H1 (cell line): ENCODE measurements around the gene ZFP90. TPM values are rescaled to one million over a fixed set of nuclear protein-coding genes. Genes with fewer than 3 reads are reported as not detected.

ENCODE experiments used
- polyA plus RNA-seq, 7 experiments: library from polyadenylated mRNA; depleted of rRNA in 3 of 7; stranded (reverse) in 5 of 7; unstranded in 2 of 7; fragments of >200 nt in 5 of 7; fragments of 200-250 nt in 2 of 7; gene quantifications; 1 replicate in 5 of 7; 2 replicates in 1 of 7; 4 replicates in 1 of 7; pipeline versions ENCODE4 v1.2.1 to v1.2.3, GENCODE V29; 2011 to 2013; ENCODE audit warnings: missing spikeins in 2 of 7, mixed read lengths in 2 of 7
- total RNA-seq: library from RNA; stranded (reverse); fragmentation: NEBNext Ultra II Directional; extraction: Animal tissue kit (Norgen Biotek cat#: 25700); gene quantifications from 2 replicates; pipeline ENCODE4 v1.2.1, GENCODE V29; 2021
- TF ChIP-seq, protein P1 (sequence below): fragments of 300-600 bp; sonication (generic); IDR thresholded peaks from 2 replicates; pipeline ENCODE4 v1.7.1; 2012; ENCODE audit warnings: low read length, moderate library complexity, mild to moderate bottlenecking, inconsistent platforms; ENCODE audit not compliant: insufficient replicate concordance
- TF ChIP-seq, protein P2 (sequence below), 3 experiments: IDR thresholded peaks; 1 replicate in 2 of 3; 2 replicates in 1 of 3; pipeline versions ENCODE4 v1.5.1 to v1.6.1; 2011; ENCODE audit warnings: low read length in 3 of 3, mild to moderate bottlenecking in 3 of 3, inconsistent platforms in 2 of 3, low read depth in 1 of 3, moderate library complexity in 1 of 3; ENCODE audit not compliant: insufficient read depth in 1 of 3; ENCODE audit errors: control extremely low read depth in 1 of 3

ZFP90 gene
- total and polyA plus RNA-seq, 2 of the 8 experiments (the other 6 are each of a cell fraction or from before 2014, with no cell fraction given), result 10.3 to 19.1 TPM

DNA sequence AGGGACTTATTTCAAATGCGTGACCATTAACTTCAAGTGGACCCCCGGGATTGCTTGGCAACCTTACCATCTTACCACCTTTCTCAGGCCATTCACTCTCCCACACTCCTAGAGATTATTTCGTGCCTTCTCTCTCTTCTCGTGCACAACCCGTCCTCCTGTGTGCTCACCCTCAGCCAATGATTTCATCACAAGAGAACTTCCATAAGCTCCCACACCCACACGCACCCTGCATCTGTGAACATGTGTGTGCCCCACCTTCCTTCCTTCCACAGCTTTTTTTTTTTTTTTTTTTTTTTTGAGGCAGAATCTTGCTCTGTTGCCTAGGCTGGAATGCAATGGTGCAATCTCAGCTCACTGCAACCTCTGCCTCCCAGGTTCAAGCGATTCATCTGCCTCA is 78.6 kb downstream of the ZFP90 start (continued):
- TF ChIP-seq, protein P1, sequence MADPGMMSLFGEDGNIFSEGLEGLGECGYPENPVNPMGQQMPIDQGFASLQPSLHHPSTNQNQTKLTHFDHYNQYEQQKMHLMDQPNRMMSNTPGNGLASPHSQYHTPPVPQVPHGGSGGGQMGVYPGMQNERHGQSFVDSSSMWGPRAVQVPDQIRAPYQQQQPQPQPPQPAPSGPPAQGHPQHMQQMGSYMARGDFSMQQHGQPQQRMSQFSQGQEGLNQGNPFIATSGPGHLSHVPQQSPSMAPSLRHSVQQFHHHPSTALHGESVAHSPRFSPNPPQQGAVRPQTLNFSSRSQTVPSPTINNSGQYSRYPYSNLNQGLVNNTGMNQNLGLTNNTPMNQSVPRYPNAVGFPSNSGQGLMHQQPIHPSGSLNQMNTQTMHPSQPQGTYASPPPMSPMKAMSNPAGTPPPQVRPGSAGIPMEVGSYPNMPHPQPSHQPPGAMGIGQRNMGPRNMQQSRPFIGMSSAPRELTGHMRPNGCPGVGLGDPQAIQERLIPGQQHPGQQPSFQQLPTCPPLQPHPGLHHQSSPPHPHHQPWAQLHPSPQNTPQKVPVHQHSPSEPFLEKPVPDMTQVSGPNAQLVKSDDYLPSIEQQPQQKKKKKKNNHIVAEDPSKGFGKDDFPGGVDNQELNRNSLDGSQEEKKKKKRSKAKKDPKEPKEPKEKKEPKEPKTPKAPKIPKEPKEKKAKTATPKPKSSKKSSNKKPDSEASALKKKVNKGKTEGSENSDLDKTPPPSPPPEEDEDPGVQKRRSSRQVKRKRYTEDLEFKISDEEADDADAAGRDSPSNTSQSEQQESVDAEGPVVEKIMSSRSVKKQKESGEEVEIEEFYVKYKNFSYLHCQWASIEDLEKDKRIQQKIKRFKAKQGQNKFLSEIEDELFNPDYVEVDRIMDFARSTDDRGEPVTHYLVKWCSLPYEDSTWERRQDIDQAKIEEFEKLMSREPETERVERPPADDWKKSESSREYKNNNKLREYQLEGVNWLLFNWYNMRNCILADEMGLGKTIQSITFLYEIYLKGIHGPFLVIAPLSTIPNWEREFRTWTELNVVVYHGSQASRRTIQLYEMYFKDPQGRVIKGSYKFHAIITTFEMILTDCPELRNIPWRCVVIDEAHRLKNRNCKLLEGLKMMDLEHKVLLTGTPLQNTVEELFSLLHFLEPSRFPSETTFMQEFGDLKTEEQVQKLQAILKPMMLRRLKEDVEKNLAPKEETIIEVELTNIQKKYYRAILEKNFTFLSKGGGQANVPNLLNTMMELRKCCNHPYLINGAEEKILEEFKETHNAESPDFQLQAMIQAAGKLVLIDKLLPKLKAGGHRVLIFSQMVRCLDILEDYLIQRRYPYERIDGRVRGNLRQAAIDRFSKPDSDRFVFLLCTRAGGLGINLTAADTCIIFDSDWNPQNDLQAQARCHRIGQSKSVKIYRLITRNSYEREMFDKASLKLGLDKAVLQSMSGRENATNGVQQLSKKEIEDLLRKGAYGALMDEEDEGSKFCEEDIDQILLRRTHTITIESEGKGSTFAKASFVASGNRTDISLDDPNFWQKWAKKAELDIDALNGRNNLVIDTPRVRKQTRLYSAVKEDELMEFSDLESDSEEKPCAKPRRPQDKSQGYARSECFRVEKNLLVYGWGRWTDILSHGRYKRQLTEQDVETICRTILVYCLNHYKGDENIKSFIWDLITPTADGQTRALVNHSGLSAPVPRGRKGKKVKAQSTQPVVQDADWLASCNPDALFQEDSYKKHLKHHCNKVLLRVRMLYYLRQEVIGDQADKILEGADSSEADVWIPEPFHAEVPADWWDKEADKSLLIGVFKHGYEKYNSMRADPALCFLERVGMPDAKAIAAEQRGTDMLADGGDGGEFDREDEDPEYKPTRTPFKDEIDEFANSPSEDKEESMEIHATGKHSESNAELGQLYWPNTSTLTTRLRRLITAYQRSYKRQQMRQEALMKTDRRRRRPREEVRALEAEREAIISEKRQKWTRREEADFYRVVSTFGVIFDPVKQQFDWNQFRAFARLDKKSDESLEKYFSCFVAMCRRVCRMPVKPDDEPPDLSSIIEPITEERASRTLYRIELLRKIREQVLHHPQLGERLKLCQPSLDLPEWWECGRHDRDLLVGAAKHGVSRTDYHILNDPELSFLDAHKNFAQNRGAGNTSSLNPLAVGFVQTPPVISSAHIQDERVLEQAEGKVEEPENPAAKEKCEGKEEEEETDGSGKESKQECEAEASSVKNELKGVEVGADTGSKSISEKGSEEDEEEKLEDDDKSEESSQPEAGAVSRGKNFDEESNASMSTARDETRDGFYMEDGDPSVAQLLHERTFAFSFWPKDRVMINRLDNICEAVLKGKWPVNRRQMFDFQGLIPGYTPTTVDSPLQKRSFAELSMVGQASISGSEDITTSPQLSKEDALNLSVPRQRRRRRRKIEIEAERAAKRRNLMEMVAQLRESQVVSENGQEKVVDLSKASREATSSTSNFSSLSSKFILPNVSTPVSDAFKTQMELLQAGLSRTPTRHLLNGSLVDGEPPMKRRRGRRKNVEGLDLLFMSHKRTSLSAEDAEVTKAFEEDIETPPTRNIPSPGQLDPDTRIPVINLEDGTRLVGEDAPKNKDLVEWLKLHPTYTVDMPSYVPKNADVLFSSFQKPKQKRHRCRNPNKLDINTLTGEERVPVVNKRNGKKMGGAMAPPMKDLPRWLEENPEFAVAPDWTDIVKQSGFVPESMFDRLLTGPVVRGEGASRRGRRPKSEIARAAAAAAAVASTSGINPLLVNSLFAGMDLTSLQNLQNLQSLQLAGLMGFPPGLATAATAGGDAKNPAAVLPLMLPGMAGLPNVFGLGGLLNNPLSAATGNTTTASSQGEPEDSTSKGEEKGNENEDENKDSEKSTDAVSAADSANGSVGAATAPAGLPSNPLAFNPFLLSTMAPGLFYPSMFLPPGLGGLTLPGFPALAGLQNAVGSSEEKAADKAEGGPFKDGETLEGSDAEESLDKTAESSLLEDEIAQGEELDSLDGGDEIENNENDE, result no peak
- TF ChIP-seq, protein P2, sequence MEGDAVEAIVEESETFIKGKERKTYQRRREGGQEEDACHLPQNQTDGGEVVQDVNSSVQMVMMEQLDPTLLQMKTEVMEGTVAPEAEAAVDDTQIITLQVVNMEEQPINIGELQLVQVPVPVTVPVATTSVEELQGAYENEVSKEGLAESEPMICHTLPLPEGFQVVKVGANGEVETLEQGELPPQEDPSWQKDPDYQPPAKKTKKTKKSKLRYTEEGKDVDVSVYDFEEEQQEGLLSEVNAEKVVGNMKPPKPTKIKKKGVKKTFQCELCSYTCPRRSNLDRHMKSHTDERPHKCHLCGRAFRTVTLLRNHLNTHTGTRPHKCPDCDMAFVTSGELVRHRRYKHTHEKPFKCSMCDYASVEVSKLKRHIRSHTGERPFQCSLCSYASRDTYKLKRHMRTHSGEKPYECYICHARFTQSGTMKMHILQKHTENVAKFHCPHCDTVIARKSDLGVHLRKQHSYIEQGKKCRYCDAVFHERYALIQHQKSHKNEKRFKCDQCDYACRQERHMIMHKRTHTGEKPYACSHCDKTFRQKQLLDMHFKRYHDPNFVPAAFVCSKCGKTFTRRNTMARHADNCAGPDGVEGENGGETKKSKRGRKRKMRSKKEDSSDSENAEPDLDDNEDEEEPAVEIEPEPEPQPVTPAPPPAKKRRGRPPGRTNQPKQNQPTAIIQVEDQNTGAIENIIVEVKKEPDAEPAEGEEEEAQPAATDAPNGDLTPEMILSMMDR (IDR thresholded peaks at IDR 0.05; ENCODE audit: control extremely low read depth in 1 of 3, insufficient read depth in 1 of 3, low read depth in 1 of 3, low read length in 3 of 3), result no peak
- TF ChIP-seq, all 59 proteins: peak for 0
